Natural killer cell treated with Interleukin-12 subunit alpha and Interleukin-12 subunit beta and Interleukin-15 and Interleukin-18, amount 100 ng/mL, for 72 hours (primary cell): ENCODE data around the gene TNFSF13B. TPM values are rescaled to one million over a fixed set of nuclear protein-coding genes. Genes with fewer than 3 reads are reported as not detected.

Source experiments
- ATAC-seq, 2 donors: fragments of 150-1000 bp; cut with Tn5 transposase in 1 of 2; sonication (Bioruptor Pico), chemical (Tn5 transposase) in 1 of 2; 2 replicates each; pipeline ENCODE4 v1.10.0; 2021
- DNase-seq: peaks from one replicate; pipeline ENCODE4 v3.0.0; 2022; ENCODE audit warnings: low spot score
- H3K27ac Mint-ChIP-seq, 2 donors: 1 replicate in 1 of 2; 2 replicates in 1 of 2; pipeline ENCODE4 v1.8.0; 2022; ENCODE audit warnings: mixed read lengths in 2 of 2, mild to moderate bottlenecking in 1 of 2, moderate library complexity in 1 of 2
- H3K27me3 Mint-ChIP-seq, 2 donors: 1 replicate in 1 of 2; 2 replicates in 1 of 2; pipeline ENCODE4 v1.8.0; 2022; ENCODE audit warnings: mixed read lengths in 2 of 2
- H3K36me3 Mint-ChIP-seq: one replicate; pipeline ENCODE4 v1.8.0; 2022; ENCODE audit warnings: mixed read lengths
- H3K4me1 Mint-ChIP-seq, 2 donors: 1 replicate in 1 of 2; 2 replicates in 1 of 2; pipeline ENCODE4 v1.8.0; 2022; ENCODE audit warnings: low read depth in 2 of 2, mixed read lengths in 2 of 2, mild to moderate bottlenecking in 1 of 2
- H3K4me3 Mint-ChIP-seq: one replicate; pipeline ENCODE4 v1.8.0; 2022; ENCODE audit warnings: mixed read lengths
- H3K9me3 Mint-ChIP-seq: 2 replicates; pipeline ENCODE4 v1.8.0; 2022; ENCODE audit warnings: mixed read lengths
- total RNA-seq, 2 donors: library from RNA; stranded (reverse); gene quantifications; one replicate each; pipeline ENCODE4 v1.2.3, GENCODE V29; 2022

The TNFSF13B gene
- total RNA-seq, 2 donors from 2014 or later = 3.0 to 4.0 TPM

DNA sequence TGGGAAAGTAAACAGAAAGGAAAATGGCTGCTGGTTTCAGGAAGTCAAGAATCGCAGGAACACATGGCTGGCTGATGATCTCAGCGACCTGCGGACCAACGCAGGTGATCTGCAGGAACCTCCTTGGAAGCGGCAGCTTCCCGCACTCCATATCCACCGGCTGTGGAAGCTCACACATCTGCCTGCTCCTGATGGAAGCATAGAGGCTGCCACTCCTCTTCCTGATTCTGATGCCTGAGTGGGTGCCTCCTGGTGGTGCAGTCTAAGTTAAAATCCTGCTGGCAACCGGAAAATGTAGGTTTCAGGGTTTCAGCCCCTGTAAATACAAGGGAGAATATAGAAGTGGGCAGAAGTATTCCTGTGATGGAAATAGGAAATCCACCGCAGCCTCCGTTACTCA, 75.5 kb downstream of the TNFSF13B start:
- Mint-ChIP-seq H3K4me3 (no peak overlapping the region), H3K4me1 (no peaks in the 10 kb centered on the region), H3K27ac (no peak overlapping the region)

DNA sequence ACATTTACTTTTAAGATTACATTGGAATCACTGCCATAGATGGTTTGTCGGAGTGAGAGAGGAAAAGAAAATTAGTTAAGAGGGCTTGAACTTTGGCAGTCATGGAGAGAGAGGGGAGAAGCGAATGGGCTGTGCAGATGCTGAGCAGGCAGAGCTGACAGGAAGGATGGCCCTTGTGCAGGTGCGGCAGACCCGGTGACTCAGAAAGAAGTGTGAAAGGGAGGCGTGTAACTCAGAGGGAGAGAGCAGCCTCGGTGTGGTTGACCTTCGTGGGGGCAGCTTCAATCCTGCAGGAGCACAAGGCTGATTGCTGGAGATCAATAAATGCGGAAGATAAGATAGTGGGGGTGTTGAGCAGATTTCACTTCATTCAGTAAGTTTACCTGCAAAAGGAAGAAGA, 76.9 kb downstream of the TNFSF13B start:
- H3K27me3 Mint-ChIP-seq = peaks cover 8 to 12% of the 10 kb centered on the region in 2 donors
- no peak overlapping the region for H3K27ac Mint-ChIP-seq
- ATAC-seq (no peak), DNase-seq (no peak)
- H3K9me3 Mint-ChIP-seq = no peaks in the 10 kb centered on the region
- no peak overlapping the region for H3K4me3 Mint-ChIP-seq
- H3K36me3 Mint-ChIP-seq = no peaks in the 10 kb centered on the region
- H3K4me1 Mint-ChIP-seq = no peaks in the 10 kb centered on the region

More for the DNA sequence above, 75.5 kb downstream of the TNFSF13B start:
- no peaks in the 10 kb centered on the region for H3K36me3 Mint-ChIP-seq
- ATAC-seq (no peak), DNase-seq (no peak)
- peaks cover 8 to 12% of the 10 kb centered on the region in 2 donors for H3K27me3 Mint-ChIP-seq
- no peaks in the 10 kb centered on the region for H3K9me3 Mint-ChIP-seq

DNA sequence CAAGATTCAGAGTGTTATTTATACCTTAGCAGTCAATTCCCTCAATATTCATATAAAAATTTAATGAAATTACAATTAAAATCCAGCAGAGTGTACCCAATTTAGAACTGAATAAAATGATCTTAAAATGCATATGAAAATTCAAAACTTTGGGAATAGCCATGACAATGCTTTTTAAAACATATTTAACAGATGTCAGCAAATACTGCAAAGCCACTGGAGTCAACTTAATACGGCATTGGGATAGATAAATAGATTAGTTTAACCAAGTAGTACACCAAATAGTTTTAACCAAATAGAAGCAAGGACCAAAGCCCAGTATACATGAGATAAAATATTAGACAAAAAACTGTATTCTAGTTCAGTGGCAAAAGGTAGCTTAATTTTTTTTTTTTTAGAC, 79.8 kb downstream of the TNFSF13B start:
- no peaks in the 10 kb centered on the region for H3K9me3 Mint-ChIP-seq
- ATAC-seq (no peak), DNase-seq (no peak)
- H3K4me1 Mint-ChIP-seq = no peaks in the 10 kb centered on the region
- peaks cover 9 to 13% of the 10 kb centered on the region in 2 donors for H3K27me3 Mint-ChIP-seq
- no peak overlapping the region for H3K27ac Mint-ChIP-seq
- no peaks in the 10 kb centered on the region for H3K36me3 Mint-ChIP-seq
- no peak overlapping the region for H3K4me3 Mint-ChIP-seq

DNA sequence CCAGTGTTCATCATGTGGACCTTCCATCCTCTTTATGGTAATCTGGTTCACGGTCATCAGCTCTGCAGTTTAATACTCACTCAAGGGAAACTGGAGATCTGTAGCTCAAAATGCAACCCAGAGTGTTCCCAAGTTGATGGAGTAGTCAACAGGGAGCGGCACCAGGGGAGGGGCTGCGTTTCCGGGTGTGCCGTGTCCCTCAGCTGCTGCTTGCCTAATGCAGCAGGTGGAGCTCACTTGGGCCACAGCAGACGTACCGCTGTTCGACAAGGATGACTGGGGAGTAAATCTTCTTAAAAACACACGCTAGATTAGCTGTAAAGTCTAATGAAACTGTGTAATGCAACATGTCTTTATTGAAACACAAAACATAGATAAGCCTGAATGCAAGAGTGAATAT, 81.1 kb downstream of the TNFSF13B start:
- DNase-seq = no peak
- Mint-ChIP-seq H3K9me3 (no peaks in the 10 kb centered on the region), H3K4me3 (no peak overlapping the region), H3K27me3 (peaks cover 19 to 20% of the 10 kb centered on the region in 2 donors), H3K4me1 (no peaks in the 10 kb centered on the region), H3K36me3 (no peaks in the 10 kb centered on the region), H3K27ac (no peak overlapping the region)
- no peak for ATAC-seq

DNA sequence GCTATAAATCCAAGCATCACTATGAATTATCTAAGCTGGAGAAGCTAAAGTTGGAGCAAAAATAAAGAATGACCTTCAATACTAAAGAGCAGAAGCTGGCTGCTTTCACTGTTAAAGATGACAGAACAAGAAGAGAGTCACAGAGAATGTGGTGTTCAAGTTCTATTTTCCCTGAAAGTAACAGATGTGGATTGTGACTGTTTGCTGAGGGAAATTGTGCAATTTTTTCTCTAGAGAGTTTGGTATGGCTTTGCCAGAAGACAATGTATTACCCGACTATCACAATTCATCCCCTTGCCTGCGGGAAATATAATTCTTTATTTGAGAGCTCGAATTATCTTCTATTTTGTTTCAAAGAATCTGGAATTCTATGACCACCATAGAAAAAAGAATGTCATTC, 83.1 kb downstream of the TNFSF13B start:
- DNase-seq (no peak), ATAC-seq (no peak)
- H3K4me1 Mint-ChIP-seq = no peaks in the 10 kb centered on the region
- H3K27me3 Mint-ChIP-seq = peaks cover 16 to 19% of the 10 kb centered on the region in 2 donors
- no peaks in the 10 kb centered on the region for H3K9me3 Mint-ChIP-seq
- H3K36me3 Mint-ChIP-seq = no peaks in the 10 kb centered on the region
- no peak overlapping the region for H3K4me3 Mint-ChIP-seq
- no peak overlapping the region for H3K27ac Mint-ChIP-seq

DNA sequence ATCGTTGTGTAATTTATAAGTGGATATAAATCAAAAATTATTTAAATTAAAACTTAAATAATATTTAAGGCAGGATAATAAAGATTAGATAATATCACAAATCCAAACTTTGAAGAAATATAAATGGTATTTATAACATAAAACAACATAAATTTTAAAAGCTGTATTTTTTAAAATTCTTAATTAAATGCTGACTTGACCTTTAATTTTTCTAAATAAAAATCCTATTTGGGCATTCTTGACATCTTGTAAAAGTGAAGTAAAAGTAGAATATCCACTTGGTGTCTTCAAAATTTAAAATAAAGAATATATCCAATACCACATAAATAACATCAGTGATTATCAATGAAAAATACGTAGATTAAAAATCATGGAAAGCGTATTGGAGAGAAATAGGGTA, 87.7 kb downstream of the TNFSF13B start:
- H3K9me3 Mint-ChIP-seq = no peaks in the 10 kb centered on the region
- ATAC-seq (no peak), DNase-seq (no peak)
- peaks cover 9 to 11% of the 10 kb centered on the region in 2 donors for H3K27me3 Mint-ChIP-seq
- H3K4me1 Mint-ChIP-seq = no peaks in the 10 kb centered on the region
- no peak overlapping the region for H3K27ac Mint-ChIP-seq
- no peak overlapping the region for H3K4me3 Mint-ChIP-seq
- no peaks in the 10 kb centered on the region for H3K36me3 Mint-ChIP-seq

Other genes starting within 250 kb of the TNFSF13B start
- 10 to 100 TPM; 13.7 to 21.8 TPM for gene LIG4, start 54.2 kb upstream of the TNFSF13B start, total RNA-seq
- 1 to 10 TPM; 6.5 to 9.9 TPM for gene ABHD13, start 51.3 kb upstream of the TNFSF13B start, total RNA-seq